K562 (cell line): ENCODE results near the gene DBF4B. TPM values are rescaled to one million over a fixed set of nuclear protein-coding genes. Genes with fewer than 3 reads are reported as not detected.

Experiments
- ARID1B ChIP-seq: fragments of 450-650 bp; IDR thresholded peaks from 2 replicates; pipeline ENCODE4 v1.6.1; 2016; ENCODE audit warnings: antibody characterized with exemption, mild to moderate bottlenecking, inconsistent platforms
- ATF4 ChIP-seq: fragments of 450-650 bp; formaldehyde crosslinking; IDR thresholded peaks from 2 replicates; pipeline ENCODE4 v1.4.0; 2022; ENCODE audit warnings: mild to moderate bottlenecking, moderate library complexity
- CHD2 ChIP-seq: IDR thresholded peaks from 2 replicates; pipeline ENCODE4 v1.6.1; 2011; ENCODE audit warnings: low read depth, low read length
- CXXC5 ChIP-seq: fragments of 250-450 bp; sonication (Bioruptor Pico); IDR thresholded peaks from 2 replicates; pipeline ENCODE4 v1.8.0; 2022; ENCODE audit warnings: inconsistent platforms, mild to moderate bottlenecking, moderate library complexity
- DACH1 ChIP-seq: fragments of 450-650 bp; IDR thresholded peaks from 2 replicates; pipeline ENCODE4 v1.6.1; 2018; ENCODE audit not compliant: partially characterized antibody
- E2F8 ChIP-seq: fragments of 450-650 bp; IDR thresholded peaks from 2 replicates; pipeline ENCODE4 v1.7.1; 2018; ENCODE audit warnings: mild to moderate bottlenecking, low read depth; ENCODE audit not compliant: partially characterized antibody
- FIP1L1 ChIP-seq: fragments of 200-400 bp; formaldehyde crosslinking; IDR thresholded peaks from 2 replicates; pipeline ENCODE4 v1.6.1; 2018; ENCODE audit warnings: mild to moderate bottlenecking, low read depth, low read length; ENCODE audit not compliant: poor library complexity, severe bottlenecking
- FOXM1 ChIP-seq, 2 experiments: fragments of 450-650 bp in 1 of 2; sonication (generic) in 1 of 2; formaldehyde crosslinking in 1 of 2; IDR thresholded peaks; 2 replicates each; pipeline versions ENCODE4 v1.6.1 to v1.9.0; 2017 to 2022; ENCODE audit warnings: low read depth in 2 of 2, mild to moderate bottlenecking in 2 of 2, missing genetic modification reagents in 1 of 2, moderate library complexity in 1 of 2
- KLF6 ChIP-seq: fragments of 250-450 bp; sonication (Bioruptor Pico); IDR thresholded peaks from 2 replicates; pipeline ENCODE4 v1.4.0; 2020; ENCODE audit warnings: mild to moderate bottlenecking, moderate library complexity, borderline replicate concordance
- L3MBTL2 ChIP-seq: fragments of 450-650 bp; IDR thresholded peaks from 2 replicates; pipeline ENCODE4 v1.6.1; 2016; ENCODE audit warnings: mild to moderate bottlenecking, moderate library complexity
- NFE2 ChIP-seq: IDR thresholded peaks from 2 replicates; pipeline ENCODE4 v1.6.1; 2014; ENCODE audit warnings: antibody characterized with exemption, low read depth
- NUFIP1 ChIP-seq: fragments of 450-650 bp; IDR thresholded peaks from 2 replicates; pipeline ENCODE4 v1.6.1; 2018; ENCODE audit not compliant: partially characterized antibody
- RBM14 ChIP-seq: fragments of 200-400 bp; formaldehyde crosslinking; IDR thresholded peaks from 2 replicates; pipeline ENCODE4 v1.6.1; 2018; ENCODE audit warnings: low read depth, mild to moderate bottlenecking, low read length, moderate library complexity, borderline replicate concordance; ENCODE audit not compliant: insufficient read depth
- SMAD4 ChIP-seq: fragments of 250-450 bp; sonication (Bioruptor Pico); conservative IDR thresholded peaks from 2 replicates; pipeline ENCODE4 v1.8.0; 2021; ENCODE audit warnings: inconsistent platforms, mild to moderate bottlenecking, moderate library complexity
- SP1 ChIP-seq: sonication (generic); formaldehyde crosslinking; IDR thresholded peaks from 2 replicates; pipeline ENCODE4 v1.8.1; 2022; ENCODE audit warnings: mild to moderate bottlenecking, missing genetic modification reagents
- TBP ChIP-seq: optimal IDR thresholded peaks from 2 replicates; pipeline ENCODE3; 2011; ENCODE audit warnings: low read depth, low read length, improper control_type of control experiment
- XRCC5 ChIP-seq: fragments of 200-400 bp; formaldehyde crosslinking; IDR thresholded peaks from 2 replicates; pipeline ENCODE4 v1.6.1; 2017; ENCODE audit warnings: low read depth, mild to moderate bottlenecking, low read length
- ZNF354B ChIP-seq: fragments of 250-450 bp; sonication (Bioruptor Pico); IDR thresholded peaks from 2 replicates; pipeline ENCODE4 v1.4.0; 2020
- ZNF551 ChIP-seq: fragments of 250-450 bp; sonication (Bioruptor Pico); IDR thresholded peaks from 2 replicates; pipeline ENCODE4 v1.5.0; 2021; ENCODE audit warnings: mild to moderate bottlenecking, moderate library complexity
- ZNF740 ChIP-seq, 3 experiments: fragments of 200-800 bp in 1 of 3; sonication (Bioruptor generic) in 1 of 3; sonication (generic) in 1 of 3; formaldehyde crosslinking in 1 of 3; IDR thresholded peaks; 2 replicates each; pipeline versions ENCODE4 v1.6.1 to v1.8.0; 2016 to 2022; ENCODE audit warnings: mild to moderate bottlenecking in 2 of 3, missing compliant biosample characterization in 2 of 3, missing genetic modification characterization in 2 of 3, missing genetic modification reagents in 1 of 3
- polyA plus RNA-seq, 8 experiments: library from polyadenylated mRNA; depleted of rRNA in 4 of 8; stranded (reverse) in 5 of 8; unstranded in 3 of 8; fragments of >200 nt; fragmentation: Nextera tagmentation in 2 of 8; fragmentation: Illumina TruSeq in 1 of 8; extraction: Ambion mirVana in 2 of 8; extraction: Trizol in 1 of 8; gene quantifications; 2 replicates each; pipeline versions ENCODE4 v1.2.1 to v1.2.3, GENCODE V29; 2011 to 2014; ENCODE audit warnings: inconsistent platforms in 1 of 8, missing spikeins in 1 of 8
- total RNA-seq, 7 experiments: library from RNA; depleted of rRNA in 6 of 7; stranded (reverse); fragments of >200 nt in 6 of 7; fragmentation: Illumina TruSeq in 2 of 7; extraction: Trizol in 2 of 7; gene quantifications; 2 replicates each; pipeline versions ENCODE4 v1.2.1 to v1.2.3, GENCODE V29; 2011 to 2021; ENCODE audit warnings: low replicate concordance in 1 of 7

Gene DBF4B
- total and polyA plus RNA-seq, 9 of the 15 experiments (the other 6 are each of a cell fraction or from before 2014, with no cell fraction given) = 2.5 to 26.9 (median 14.6) TPM

GRCh38 chr17:44779211-44780025 lies 71.0 kb downstream of the DBF4B start (continued):
- TF ChIP-seq KLF6 (CRISPR knock-in tag) (no peak), DACH1 (peak; percentile 34), SMAD4 (CRISPR knock-in tag) (peak; percentile 76), TBP (peak; percentile 44), CHD2 (peak; percentile 16; the same call in 1 of the 2 replicates), E2F8 (peak; percentile 60), CXXC5 (CRISPR knock-in tag) (peak; percentile 64), L3MBTL2 (peak; percentile 78), ZNF551 (CRISPR knock-in tag) (no peak), FIP1L1 (no peak), ARID1B (peak; percentile 61), ZNF740 (CRISPR knock-in tag; IDR thresholded peaks at IDR 0.05) (peak; percentile 51; the same call in 1 of the 2 replicates), ZNF740 (tag; IDR thresholded peaks at IDR 0.05) (no peak), ATF4 (CRISPR knock-in tag) (no peak), NFE2 (peak; percentile 59), XRCC5 (peak; percentile 66; the same call in 1 of the 2 replicates), SP1 (peak; percentile 72; the same call in 1 of the 2 replicates), RBM14 (0 out of 2 replicates have a peak, but pooled peaks have one; percentile 48), NUFIP1 (no peak), ZNF354B (no peak), FOXM1 (IDR thresholded peaks at IDR 0.05; ENCODE audit: low read depth) (no peak), FOXM1 (CRISPR knock-in tag; IDR thresholded peaks at IDR 0.05; ENCODE audit: low read depth) (0 out of 2 replicates have a peak, but pooled peaks have one; percentile 44)
